Measurements from ENCODE around the gene HACE1. TPM values are rescaled to one million over a fixed set of nuclear protein-coding genes. Genes with fewer than 3 reads are reported as not detected.

Gene HACE1
- total RNA-seq, 1 donor from 2014 or later = 27.7 TPM

DNA sequence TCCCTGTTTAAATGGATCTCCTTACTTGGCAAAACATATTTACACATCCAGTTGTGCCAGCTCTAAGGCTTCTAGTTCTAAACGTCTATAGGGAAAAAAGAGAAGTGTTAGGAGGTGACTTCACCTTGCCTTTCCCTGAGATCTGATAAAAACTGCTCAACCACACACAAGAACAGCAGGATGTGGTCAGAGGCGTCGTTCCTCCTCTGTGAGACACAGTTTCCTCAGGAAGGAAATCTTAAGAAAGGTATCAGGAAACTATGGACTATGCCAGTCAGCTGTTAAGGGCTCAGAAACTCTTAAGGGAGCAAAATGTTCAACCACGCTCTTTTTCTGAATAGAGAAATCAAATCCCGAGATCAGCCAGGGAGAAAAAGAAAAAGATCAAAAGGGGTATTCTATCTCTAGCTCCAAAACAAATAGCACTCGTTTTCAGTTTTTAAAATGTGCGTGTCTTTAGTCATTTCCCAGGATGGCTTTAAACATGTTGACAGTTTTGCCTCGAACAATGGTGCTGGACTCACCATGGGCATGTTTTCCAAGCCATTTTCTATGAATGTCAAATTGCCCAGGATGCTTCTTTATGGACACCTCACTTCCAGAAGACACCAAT is 154.5 kb downstream of the HACE1 start:
- DNase-seq (ENCODE audit: extremely low spot score in 2 of 2) = no peak
- intact Hi-C loops (cut with DNase I) = no loop called here

DNA sequence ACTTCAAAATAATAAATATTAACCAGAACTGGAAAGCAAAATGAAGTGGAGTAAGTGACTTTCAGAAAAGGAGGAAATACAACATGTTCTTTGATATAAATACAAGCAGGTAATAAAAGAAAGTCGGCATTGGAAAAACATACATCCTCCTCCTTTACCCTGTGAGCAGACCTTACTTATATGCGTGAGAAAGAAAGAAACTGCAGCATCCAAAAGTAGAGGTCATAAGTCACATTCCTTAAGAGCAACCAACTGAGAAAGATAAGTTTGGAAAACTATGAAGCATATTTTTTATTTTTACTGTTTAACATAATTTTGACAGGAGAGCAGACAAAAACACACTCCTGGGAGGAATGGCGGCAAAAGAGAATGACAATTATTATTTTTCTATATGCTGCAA is 155.5 kb downstream of the HACE1 start:
- Histone ChIP-seq H3K9me3 (no peaks in the 10 kb centered on the region), H3K4me3 (no peak overlapping the region), H3K27me3 (no peaks in the 10 kb centered on the region), H3K36me3 (no peaks in the 10 kb centered on the region), H3K27ac (no peak overlapping the region), H3K4me1 (no peaks in the 10 kb centered on the region)
- intact Hi-C loops (cut with DNase I) = no loop called here
- no peak for DNase-seq (ENCODE audit: extremely low spot score in 2 of 2)
- no peak for TF ChIP-seq POLR2AphosphoS5 (IDR thresholded peaks at IDR 0.05; ENCODE audit: insufficient read depth in 1 of 2, low read depth in 1 of 2)
- TF ChIP-seq, protein P1, sequence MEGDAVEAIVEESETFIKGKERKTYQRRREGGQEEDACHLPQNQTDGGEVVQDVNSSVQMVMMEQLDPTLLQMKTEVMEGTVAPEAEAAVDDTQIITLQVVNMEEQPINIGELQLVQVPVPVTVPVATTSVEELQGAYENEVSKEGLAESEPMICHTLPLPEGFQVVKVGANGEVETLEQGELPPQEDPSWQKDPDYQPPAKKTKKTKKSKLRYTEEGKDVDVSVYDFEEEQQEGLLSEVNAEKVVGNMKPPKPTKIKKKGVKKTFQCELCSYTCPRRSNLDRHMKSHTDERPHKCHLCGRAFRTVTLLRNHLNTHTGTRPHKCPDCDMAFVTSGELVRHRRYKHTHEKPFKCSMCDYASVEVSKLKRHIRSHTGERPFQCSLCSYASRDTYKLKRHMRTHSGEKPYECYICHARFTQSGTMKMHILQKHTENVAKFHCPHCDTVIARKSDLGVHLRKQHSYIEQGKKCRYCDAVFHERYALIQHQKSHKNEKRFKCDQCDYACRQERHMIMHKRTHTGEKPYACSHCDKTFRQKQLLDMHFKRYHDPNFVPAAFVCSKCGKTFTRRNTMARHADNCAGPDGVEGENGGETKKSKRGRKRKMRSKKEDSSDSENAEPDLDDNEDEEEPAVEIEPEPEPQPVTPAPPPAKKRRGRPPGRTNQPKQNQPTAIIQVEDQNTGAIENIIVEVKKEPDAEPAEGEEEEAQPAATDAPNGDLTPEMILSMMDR (IDR thresholded peaks at IDR 0.05) = no peak
- no peak for TF ChIP-seq POLR2A (IDR thresholded peaks at IDR 0.05)

More for the DNA sequence above, 154.5 kb downstream of the HACE1 start:
- H3K4me1 ChIP-seq = no peaks in the 10 kb centered on the region
- no peaks in the 10 kb centered on the region for H3K9me3 ChIP-seq
- TF ChIP-seq POLR2AphosphoS5 (IDR thresholded peaks at IDR 0.05; ENCODE audit: insufficient read depth in 1 of 2, low read depth in 1 of 2) = peak in 1 of 2 donors; percentile 70
- TF ChIP-seq, protein P1 (IDR thresholded peaks at IDR 0.05) = no peak
- TF ChIP-seq POLR2A (IDR thresholded peaks at IDR 0.05) = no peak
- no peaks in the 10 kb centered on the region for H3K36me3 ChIP-seq
- no peak overlapping the region for H3K4me3 ChIP-seq
- H3K27me3 ChIP-seq = no peaks in the 10 kb centered on the region
- no peak overlapping the region for H3K27ac ChIP-seq

DNA sequence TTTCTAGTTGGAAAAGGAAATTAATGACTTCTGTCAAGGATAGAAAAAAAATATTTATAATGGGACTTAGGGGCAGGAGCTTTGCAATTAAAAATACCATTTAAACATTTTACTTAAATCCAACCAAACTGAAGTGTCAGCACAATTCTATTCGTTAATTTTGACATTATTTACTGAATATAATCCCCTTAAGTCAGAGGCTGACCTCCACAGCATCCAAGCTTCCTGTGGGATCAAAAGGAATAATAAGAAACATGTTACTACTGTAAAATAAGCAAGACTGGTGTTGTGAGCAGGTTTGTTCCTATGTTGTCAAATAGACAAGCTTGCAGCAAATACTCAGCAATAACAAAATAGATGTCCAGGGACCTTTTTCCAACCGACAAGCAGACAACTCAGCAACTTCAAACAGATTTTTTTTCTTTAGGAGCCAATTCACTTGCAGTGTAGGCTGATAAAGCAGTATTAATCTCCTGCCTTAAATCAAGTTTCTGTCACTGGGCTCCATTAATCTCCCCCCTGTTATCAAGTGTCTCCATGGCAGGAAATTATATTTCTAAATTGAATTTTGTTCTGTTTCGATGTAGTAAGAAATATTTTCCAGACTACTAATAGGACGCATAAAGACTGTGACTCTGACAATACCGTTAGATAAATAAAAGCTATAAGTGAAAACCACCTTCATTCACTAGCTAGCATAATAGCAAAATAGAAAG is 157.4 kb downstream of the HACE1 start:
- no peaks in the 10 kb centered on the region for H3K4me1 ChIP-seq
- no peaks in the 10 kb centered on the region for H3K36me3 ChIP-seq
- no peaks in the 10 kb centered on the region for H3K9me3 ChIP-seq
- no peak for TF ChIP-seq POLR2A (IDR thresholded peaks at IDR 0.05)
- TF ChIP-seq, protein P1 (IDR thresholded peaks at IDR 0.05) = no peak
- TF ChIP-seq POLR2AphosphoS5 (IDR thresholded peaks at IDR 0.05; ENCODE audit: insufficient read depth in 1 of 2, low read depth in 1 of 2) = no peak
- H3K4me3 ChIP-seq = no peak overlapping the region
- intact Hi-C loops (cut with DNase I) = no loop called here
- no peak overlapping the region for H3K27ac ChIP-seq
- DNase-seq (ENCODE audit: extremely low spot score in 2 of 2) = no peak
- H3K27me3 ChIP-seq = no peaks in the 10 kb centered on the region

DNA sequence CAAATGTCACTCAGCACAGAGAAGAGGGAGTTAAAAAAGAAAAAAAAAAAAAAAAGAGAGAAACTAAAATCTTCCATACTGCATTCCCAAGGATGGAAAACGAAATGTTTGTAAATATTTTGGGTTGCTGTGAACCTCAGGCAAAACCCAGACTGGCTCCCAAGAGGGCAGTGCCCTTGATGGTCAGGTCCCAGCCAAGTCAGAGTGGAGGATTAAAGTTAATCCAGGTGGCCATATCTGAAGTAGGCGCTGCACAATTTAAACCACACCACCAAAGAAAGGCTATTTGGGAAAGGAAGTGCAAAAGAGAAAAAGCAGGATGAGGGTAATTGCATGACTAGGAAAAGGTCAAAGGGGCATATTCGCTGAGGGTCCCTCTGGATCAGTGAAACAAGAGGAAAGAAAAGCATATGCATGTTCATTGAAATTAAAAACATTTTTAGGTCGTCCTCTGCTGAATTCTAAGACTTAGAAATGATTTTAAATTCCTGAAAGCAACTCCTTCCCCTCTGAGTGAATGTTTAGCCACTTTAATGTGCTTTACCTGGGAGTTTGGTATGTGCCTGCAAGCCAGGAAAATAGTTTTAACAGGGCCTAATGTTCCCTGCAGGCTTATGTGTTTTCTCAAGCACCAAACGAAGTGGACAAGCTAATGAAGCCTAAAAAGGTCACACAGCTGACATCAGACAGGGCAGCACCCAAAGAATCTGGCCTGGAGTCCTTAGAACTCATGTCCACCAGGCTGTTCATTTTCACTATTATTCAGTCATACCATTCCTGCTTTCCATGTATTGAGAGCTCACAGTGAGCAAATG is 159.1 kb downstream of the HACE1 start:
- Histone ChIP-seq H3K4me1 (no peaks in the 10 kb centered on the region), H3K36me3 (no peaks in the 10 kb centered on the region), H3K27ac (no peak overlapping the region), H3K27me3 (no peaks in the 10 kb centered on the region), H3K4me3 (no peak overlapping the region), H3K9me3 (no peaks in the 10 kb centered on the region)
- DNase-seq (ENCODE audit: extremely low spot score in 2 of 2) = no peak
- intact Hi-C loops (cut with DNase I) = no loop called here
- TF ChIP-seq, protein P1 (IDR thresholded peaks at IDR 0.05) = no peak
- TF ChIP-seq POLR2A (IDR thresholded peaks at IDR 0.05) (no peak), POLR2AphosphoS5 (IDR thresholded peaks at IDR 0.05; ENCODE audit: insufficient read depth in 1 of 2, low read depth in 1 of 2) (no peak)
